ENCODE measurements around the gene MMP25.
A peak's percentile ranks its signal among the peaks of the same experiment; 100 is the strongest.
"Not testable (repeated sequence)": the region's sequence is repeated elsewhere in the genome, so short reads cannot be mapped to it uniquely, and the experiment has no call there.

Gene MMP25

DNA sequence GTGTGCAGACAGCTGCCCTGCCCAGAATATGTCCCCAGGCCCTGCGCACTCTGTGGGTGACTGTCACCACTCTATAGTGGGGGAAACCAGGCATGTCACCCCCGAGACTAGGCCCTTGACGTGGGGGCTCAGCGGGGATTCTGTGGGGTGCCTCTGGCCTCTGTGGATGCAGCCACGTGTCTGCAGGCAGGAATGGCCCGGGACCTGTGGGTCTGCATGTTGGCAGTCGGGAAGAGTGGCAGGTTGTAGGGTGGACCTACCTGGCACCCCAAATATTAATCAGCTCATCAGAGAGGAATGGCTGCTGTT, 20.0 kb downstream of the MMP25 start:
- no peaks in the 10 kb centered on the region for H3K9me3 ChIP-seq (ENCODE audit: severe bottlenecking)
- no peaks in the 10 kb centered on the region for H3K36me3 ChIP-seq (ENCODE audit: low read depth)
- no peak overlapping the region for H3K4me3 ChIP-seq (ENCODE audit: severe bottlenecking)
- TF ChIP-seq, protein P1, sequence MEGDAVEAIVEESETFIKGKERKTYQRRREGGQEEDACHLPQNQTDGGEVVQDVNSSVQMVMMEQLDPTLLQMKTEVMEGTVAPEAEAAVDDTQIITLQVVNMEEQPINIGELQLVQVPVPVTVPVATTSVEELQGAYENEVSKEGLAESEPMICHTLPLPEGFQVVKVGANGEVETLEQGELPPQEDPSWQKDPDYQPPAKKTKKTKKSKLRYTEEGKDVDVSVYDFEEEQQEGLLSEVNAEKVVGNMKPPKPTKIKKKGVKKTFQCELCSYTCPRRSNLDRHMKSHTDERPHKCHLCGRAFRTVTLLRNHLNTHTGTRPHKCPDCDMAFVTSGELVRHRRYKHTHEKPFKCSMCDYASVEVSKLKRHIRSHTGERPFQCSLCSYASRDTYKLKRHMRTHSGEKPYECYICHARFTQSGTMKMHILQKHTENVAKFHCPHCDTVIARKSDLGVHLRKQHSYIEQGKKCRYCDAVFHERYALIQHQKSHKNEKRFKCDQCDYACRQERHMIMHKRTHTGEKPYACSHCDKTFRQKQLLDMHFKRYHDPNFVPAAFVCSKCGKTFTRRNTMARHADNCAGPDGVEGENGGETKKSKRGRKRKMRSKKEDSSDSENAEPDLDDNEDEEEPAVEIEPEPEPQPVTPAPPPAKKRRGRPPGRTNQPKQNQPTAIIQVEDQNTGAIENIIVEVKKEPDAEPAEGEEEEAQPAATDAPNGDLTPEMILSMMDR (IDR thresholded peaks at IDR 0.05; ENCODE audit: poor library complexity, severe bottlenecking): no peak
- H3K27me3 ChIP-seq (ENCODE audit: insufficient read depth, poor library complexity, severe bottlenecking): no peaks in the 10 kb centered on the region
- H3K4me1 ChIP-seq (ENCODE audit: insufficient read depth, poor library complexity, severe bottlenecking): peaks cover 8% of the 10 kb centered on the region
- no peak overlapping the region for H3K27ac ChIP-seq (ENCODE audit: poor library complexity, severe bottlenecking)
- ATAC-seq (ENCODE audit: low read depth): no peak
- DNase-seq (ENCODE audit: low spot score): no peak

DNA sequence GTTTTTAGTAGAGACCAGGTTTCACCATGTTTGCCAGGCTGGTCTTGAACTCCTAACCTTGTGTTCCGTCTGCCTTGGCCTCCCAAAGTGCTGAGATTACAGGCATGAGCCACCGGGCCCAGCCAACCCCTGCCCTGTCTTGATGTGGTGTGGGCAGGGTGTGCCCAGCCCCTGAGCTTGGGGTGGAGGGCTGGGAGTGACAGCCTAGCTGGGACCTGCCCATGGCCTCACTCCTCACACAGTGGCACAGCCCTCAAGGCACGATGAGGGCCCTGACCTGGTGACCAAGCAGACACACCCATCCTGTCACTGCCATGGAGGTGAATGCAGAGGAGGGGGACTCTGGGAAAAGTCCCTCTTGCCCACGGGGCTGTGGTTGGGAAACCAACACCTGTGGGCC, 22.1 kb downstream of the MMP25 start:
- H3K9me3 ChIP-seq (ENCODE audit: severe bottlenecking): no peaks in the 10 kb centered on the region
- ATAC-seq (ENCODE audit: low read depth): no peak
- H3K4me1 ChIP-seq (ENCODE audit: insufficient read depth, poor library complexity, severe bottlenecking): peaks cover 8% of the 10 kb centered on the region
- TF ChIP-seq, protein P1 (IDR thresholded peaks at IDR 0.05; ENCODE audit: poor library complexity, severe bottlenecking): no peak
- H3K4me3 ChIP-seq (ENCODE audit: severe bottlenecking): no peak overlapping the region
- DNase-seq (ENCODE audit: low spot score): no peak
- H3K27ac ChIP-seq (ENCODE audit: poor library complexity, severe bottlenecking): no peak overlapping the region
- H3K36me3 ChIP-seq (ENCODE audit: low read depth): no peaks in the 10 kb centered on the region
- H3K27me3 ChIP-seq (ENCODE audit: insufficient read depth, poor library complexity, severe bottlenecking): no peaks in the 10 kb centered on the region

DNA sequence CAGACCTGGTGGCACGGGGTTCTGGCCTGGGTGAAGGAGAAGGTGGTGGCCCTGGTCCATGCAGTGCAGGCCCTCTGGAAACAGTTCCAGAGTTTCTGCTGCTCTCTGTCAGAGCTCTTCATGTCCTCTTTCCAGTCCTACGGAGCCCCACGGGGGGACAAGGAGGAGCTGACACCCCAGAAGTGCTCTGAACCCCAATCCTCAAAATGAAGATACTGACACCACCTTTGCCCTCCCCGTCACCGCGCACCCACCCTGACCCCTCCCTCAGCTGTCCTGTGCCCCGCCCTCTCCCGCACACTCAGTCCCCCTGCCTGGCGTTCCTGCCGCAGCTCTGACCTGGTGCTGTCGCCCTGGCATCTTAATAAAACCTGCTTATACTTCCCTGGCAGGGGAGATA, 22.8 kb downstream of the MMP25 start:
- H3K27me3 ChIP-seq (ENCODE audit: insufficient read depth, poor library complexity, severe bottlenecking); ATAC-seq (ENCODE audit: low read depth); DNase-seq (ENCODE audit: low spot score); H3K27ac ChIP-seq (ENCODE audit: poor library complexity, severe bottlenecking); H3K36me3 ChIP-seq (ENCODE audit: low read depth); H3K4me3 ChIP-seq (ENCODE audit: severe bottlenecking); H3K4me1 ChIP-seq (ENCODE audit: insufficient read depth, poor library complexity, severe bottlenecking); H3K9me3 ChIP-seq (ENCODE audit: severe bottlenecking): not testable (repeated sequence)

DNA sequence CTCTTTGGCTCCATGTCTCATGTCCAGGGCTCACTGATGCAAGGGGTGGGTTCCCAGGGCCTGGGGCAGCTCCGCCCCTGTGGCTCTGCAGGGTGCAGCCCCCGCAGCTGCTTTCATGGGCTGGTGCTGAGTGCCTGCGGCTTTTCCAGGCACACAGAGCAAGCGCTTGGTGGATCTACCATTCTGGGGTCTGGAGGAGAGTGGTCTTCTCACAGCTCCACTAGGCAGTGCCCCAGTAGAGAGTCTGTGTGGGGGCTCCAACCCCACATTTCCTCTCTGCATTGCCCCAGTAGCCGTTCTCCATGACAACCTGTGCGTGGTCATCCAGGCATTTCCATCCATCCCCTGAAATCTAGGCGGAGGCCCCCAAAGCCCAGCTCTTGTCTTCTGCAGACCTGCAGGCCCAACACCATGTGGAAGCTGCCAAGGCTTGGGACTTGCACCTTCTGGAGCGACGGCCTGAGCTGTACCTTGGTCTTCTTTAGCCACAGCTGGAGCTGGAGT, 24.3 kb downstream of the MMP25 start:
- TF ChIP-seq, protein P1 (IDR thresholded peaks at IDR 0.05; ENCODE audit: poor library complexity, severe bottlenecking): no peak
- Histone ChIP-seq H3K4me1 (ENCODE audit: insufficient read depth, poor library complexity, severe bottlenecking) (no peaks in the 10 kb centered on the region), H3K27me3 (ENCODE audit: insufficient read depth, poor library complexity, severe bottlenecking) (no peaks in the 10 kb centered on the region), H3K27ac (ENCODE audit: poor library complexity, severe bottlenecking) (no peak overlapping the region), H3K36me3 (ENCODE audit: low read depth) (no peaks in the 10 kb centered on the region), H3K9me3 (ENCODE audit: severe bottlenecking) (no peaks in the 10 kb centered on the region), H3K4me3 (ENCODE audit: severe bottlenecking) (no peak overlapping the region)
- no peak for DNase-seq (ENCODE audit: low spot score)
- ATAC-seq (ENCODE audit: low read depth): no peak

DNA sequence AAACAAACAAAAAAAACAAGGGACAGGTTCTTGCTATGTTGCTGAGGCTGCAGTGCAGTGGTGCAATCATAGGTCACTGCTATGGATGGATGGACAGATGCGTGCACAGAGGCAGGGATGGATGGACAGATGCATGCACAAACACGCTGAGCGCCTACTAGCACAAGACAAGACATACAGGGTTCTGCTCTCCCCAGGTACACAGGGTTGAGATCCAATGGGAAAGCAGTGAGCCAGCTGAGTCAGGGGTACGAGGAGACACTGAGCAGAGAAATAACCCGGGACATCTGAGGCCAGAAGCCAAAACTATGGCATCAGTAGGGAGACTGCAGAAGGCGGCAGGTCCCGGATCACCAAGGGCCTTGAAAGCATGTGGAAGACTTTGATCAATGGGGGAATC, 25.3 kb downstream of the MMP25 start:
- Histone ChIP-seq H3K36me3 (ENCODE audit: low read depth) (no peaks in the 10 kb centered on the region), H3K9me3 (ENCODE audit: severe bottlenecking) (no peaks in the 10 kb centered on the region), H3K4me1 (ENCODE audit: insufficient read depth, poor library complexity, severe bottlenecking) (no peaks in the 10 kb centered on the region), H3K4me3 (ENCODE audit: severe bottlenecking) (no peak overlapping the region), H3K27me3 (ENCODE audit: insufficient read depth, poor library complexity, severe bottlenecking) (peaks cover 3% of the 10 kb centered on the region), H3K27ac (ENCODE audit: poor library complexity, severe bottlenecking) (no peak overlapping the region)
- TF ChIP-seq, protein P1 (IDR thresholded peaks at IDR 0.05; ENCODE audit: poor library complexity, severe bottlenecking): no peak
- no peak for DNase-seq (ENCODE audit: low spot score)
- no peak for ATAC-seq (ENCODE audit: low read depth)

DNA sequence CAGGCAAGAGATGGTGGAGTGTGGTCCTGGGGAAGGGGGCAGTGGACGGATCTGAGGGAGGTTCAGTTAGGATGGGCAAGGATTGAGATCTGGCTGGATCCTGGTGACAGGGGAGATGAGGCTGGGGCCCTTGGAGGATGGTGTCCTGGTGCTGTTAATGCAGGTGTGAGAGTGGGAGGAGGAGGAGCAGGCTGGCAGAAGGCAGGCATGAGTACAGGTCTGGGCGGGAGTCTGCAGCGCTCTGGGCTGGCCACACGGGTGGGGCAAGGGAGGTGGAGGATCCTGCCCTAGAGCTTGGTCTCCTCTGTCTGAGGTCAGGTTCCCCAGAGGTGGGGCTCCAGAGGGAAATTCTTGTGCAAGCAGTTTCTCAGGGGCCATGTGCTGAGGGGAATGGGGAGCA, 25.8 kb downstream of the MMP25 start:
- DNase-seq (ENCODE audit: low spot score); H3K4me3 ChIP-seq (ENCODE audit: severe bottlenecking); H3K27ac ChIP-seq (ENCODE audit: poor library complexity, severe bottlenecking); H3K36me3 ChIP-seq (ENCODE audit: low read depth); H3K4me1 ChIP-seq (ENCODE audit: insufficient read depth, poor library complexity, severe bottlenecking); H3K9me3 ChIP-seq (ENCODE audit: severe bottlenecking); H3K27me3 ChIP-seq (ENCODE audit: insufficient read depth, poor library complexity, severe bottlenecking): not testable (repeated sequence)
- ATAC-seq (ENCODE audit: low read depth): peak; percentile 38; the same call in 2 of the 3 replicates

DNA sequence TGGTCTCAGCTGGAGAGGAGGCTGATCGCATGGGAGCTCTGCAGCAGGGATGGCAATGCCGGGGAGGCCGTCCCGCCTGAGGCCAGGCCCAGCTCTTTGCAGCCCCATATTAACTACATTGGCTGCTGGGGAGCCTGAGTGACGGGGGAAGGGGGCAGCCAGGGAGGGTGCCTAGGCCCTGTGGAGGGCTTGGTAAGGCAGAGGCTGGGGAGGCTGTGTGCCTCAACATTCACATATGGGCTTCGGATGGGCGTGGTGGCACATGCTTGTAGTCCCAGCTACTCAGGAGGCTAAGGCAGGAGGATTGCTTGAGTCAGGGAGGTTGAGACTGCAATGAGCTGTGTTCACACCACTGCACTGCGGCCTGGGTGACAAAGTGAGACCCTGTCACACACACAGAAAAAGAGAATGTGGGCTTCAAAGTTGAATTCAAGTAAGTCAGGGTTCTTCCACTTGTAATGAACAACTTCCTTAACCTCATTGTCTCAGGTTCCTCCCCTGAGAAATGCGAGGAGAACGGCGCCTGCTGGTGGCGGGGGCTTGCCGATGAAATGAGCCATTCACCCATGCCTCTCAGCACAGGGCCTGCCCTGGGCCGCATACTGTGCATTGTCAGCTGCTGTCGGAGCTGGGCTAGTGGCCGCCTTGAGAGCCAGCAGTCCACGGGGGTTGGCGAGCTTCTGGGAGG, 26.4 kb downstream of the MMP25 start:
- not testable (repeated sequence) for H3K36me3 ChIP-seq (ENCODE audit: low read depth); H3K27me3 ChIP-seq (ENCODE audit: insufficient read depth, poor library complexity, severe bottlenecking); DNase-seq (ENCODE audit: low spot score); H3K27ac ChIP-seq (ENCODE audit: poor library complexity, severe bottlenecking); ATAC-seq (ENCODE audit: low read depth); H3K4me3 ChIP-seq (ENCODE audit: severe bottlenecking); H3K4me1 ChIP-seq (ENCODE audit: insufficient read depth, poor library complexity, severe bottlenecking); H3K9me3 ChIP-seq (ENCODE audit: severe bottlenecking)

Data from RWPE2 (cell line).